HepG2 (cell line): Measurements from ENCODE around the gene KANTR. TPM values are rescaled to one million over a fixed set of nuclear protein-coding genes. Genes with fewer than 3 reads are reported as not detected.

ENCODE experiments used
- ATAC-seq: fragments of 200-7000 bp; cut with Tn5 transposase; 3 replicates; pipeline ENCODE4 v1.9.1; 2020; ENCODE audit warnings: mild to moderate bottlenecking, moderate library complexity
- BruUV-seq: library from RNA; stranded (reverse); fragments of 400-500 nt; replicated peaks from 2 replicates; lab custom pipeline; 2021; lab: Mats Ljungman, UMichigan
- CTCF ChIA-PET: fragments of 300-600 bp; formaldehyde crosslinking; extraction: SDS; loops from one replicate; lab custom pipeline; 2021; ENCODE audit warnings: low total read pairs, inconsistent platforms, low intra/inter-chr PET ratio; lab: Yijun Ruan, JAX
- POLR2A ChIA-PET: fragments of 350-600 bp; sonication (Branson Sonifier 250); formaldehyde crosslinking; loops from one replicate; lab custom pipeline; 2020; ENCODE audit warnings: antibody characterized with exemption, inconsistent platforms; lab: Yijun Ruan, JAX
- DNase-seq: peaks from one replicate; pipeline ENCODE4 v3.0.0-alpha.2; 2015; ENCODE audit warnings: low spot score
- FAIRE-seq: peaks from 3 replicates; lab custom pipeline; 2011; peaks lifted over from hg19 to GRCh38; lab: Jason Lieb, UNC
- H2AFZ ChIP-seq: one replicate; pipeline ENCODE4 v1.6.1; 2011; ENCODE audit warnings: low read length, inconsistent platforms
- H3K27ac ChIP-seq: fragments of 300-600 bp; 3 replicates; pipeline ENCODE4 v1.8.0; 2011; ENCODE audit warnings: mixed run types, mild to moderate bottlenecking, mixed read lengths, low read length, inconsistent platforms; ENCODE audit not compliant: insufficient read depth; ENCODE audit errors: extremely low read length
- H3K27me3 ChIP-seq, 2 experiments: fragments of 200-600 bp in 1 of 2; 2 replicates in 1 of 2; 3 replicates in 1 of 2; pipeline versions ENCODE4 v1.6.0 to v1.8.0; 2011; ENCODE audit warnings: low read length in 2 of 2, mild to moderate bottlenecking in 2 of 2, moderate library complexity in 2 of 2, inconsistent platforms in 1 of 2; ENCODE audit not compliant: insufficient read depth in 2 of 2, control insufficient read depth in 1 of 2
- H3K36me3 ChIP-seq, 2 experiments: fragments of 200-600 bp in 1 of 2; replicated peaks in 1 of 2; 2 replicates in 1 of 2; 3 replicates in 1 of 2; pipeline versions ENCODE4 v1.5.1 to v1.8.0; 2011; ENCODE audit warnings: low read length in 2 of 2, inconsistent platforms in 1 of 2; ENCODE audit not compliant: insufficient read depth in 2 of 2, control insufficient read depth in 1 of 2
- H3K4me1 ChIP-seq: 2 replicates; pipeline ENCODE4 v1.5.1; 2012; ENCODE audit warnings: low read length, inconsistent platforms; ENCODE audit not compliant: insufficient read depth
- H3K4me2 ChIP-seq: 2 replicates; pipeline ENCODE4 v1.6.0; 2011; ENCODE audit warnings: low read depth, low read length, inconsistent platforms
- H3K4me3 ChIP-seq, 3 experiments: fragments of 200-600 bp in 1 of 3; sonication (generic), shearing (Covaris generic) in 1 of 3; replicated peaks in 1 of 3; 2 replicates each; pipeline ENCODE4 v1.5.1; 2011 to 2016; ENCODE audit warnings: low read length in 3 of 3, inconsistent platforms in 2 of 3, low read depth in 2 of 3, mild to moderate bottlenecking in 2 of 3, control low read depth in 1 of 3, mixed read lengths in 1 of 3; ENCODE audit not compliant: insufficient read depth in 1 of 3
- H3K79me2 ChIP-seq: one replicate; pipeline ENCODE4 v1.6.1; 2011; ENCODE audit warnings: low read length, inconsistent platforms; ENCODE audit not compliant: insufficient read depth
- H3K9ac ChIP-seq: 2 replicates; pipeline ENCODE4 v1.6.0; 2011; ENCODE audit warnings: mild to moderate bottlenecking, low read depth, low read length, inconsistent platforms; ENCODE audit not compliant: insufficient read depth
- H3K9me3 ChIP-seq: 2 replicates; pipeline ENCODE4 v1.5.1; 2012; ENCODE audit warnings: mild to moderate bottlenecking, low read length
- H4K20me1 ChIP-seq: 2 replicates; pipeline ENCODE4 v1.6.0; 2011; ENCODE audit warnings: inconsistent platforms, mild to moderate bottlenecking, low read length, moderate library complexity; ENCODE audit not compliant: insufficient read depth
- GABPB1 ChIP-seq: IDR thresholded peaks from 2 replicates; pipeline ENCODE4 v1.6.1; 2016; ENCODE audit warnings: mild to moderate bottlenecking, missing genetic modification reagents, moderate library complexity, missing compliant biosample characterization
- GFI1 ChIP-seq: sonication (generic); formaldehyde crosslinking; IDR thresholded peaks from 2 replicates; pipeline ENCODE4 v1.5.0; 2020; ENCODE audit warnings: missing genetic modification reagents, mild to moderate bottlenecking, borderline replicate concordance
- KDM3A ChIP-seq: IDR thresholded peaks from 2 replicates; pipeline ENCODE4 v1.6.1; 2018; ENCODE audit warnings: low read depth, missing compliant biosample characterization
- PAF1 ChIP-seq: IDR thresholded peaks from 2 replicates; pipeline ENCODE4 v1.6.1; 2016; ENCODE audit warnings: missing genetic modification reagents, missing compliant biosample characterization
- SIN3B ChIP-seq: fragments of 150-350 bp; IDR thresholded peaks from 2 replicates; pipeline ENCODE4 v1.6.1; 2014; ENCODE audit warnings: low read length
- ZNF263 ChIP-seq: sonication (generic); formaldehyde crosslinking; IDR thresholded peaks from 2 replicates; pipeline ENCODE4 v1.4.0; 2020; ENCODE audit warnings: missing genetic modification reagents
- ZNF335 ChIP-seq: sonication (generic); formaldehyde crosslinking; IDR thresholded peaks from 2 replicates; pipeline ENCODE4 v1.4.0; 2020; ENCODE audit warnings: missing genetic modification reagents
- ZNF543 ChIP-seq: sonication (generic); formaldehyde crosslinking; IDR thresholded peaks from 2 replicates; pipeline ENCODE4 v1.4.0; 2020; ENCODE audit warnings: mild to moderate bottlenecking, missing genetic modification reagents
- WGBS: methylation state at CpG from one replicate; pipeline ENCODE4 v1.1.6; 2017; ENCODE audit warnings: low lambda C conversion rate; 5-methylcytosine and 5-hydroxymethylcytosine counted together
- in situ Hi-C: cut with HindIII; loops from 2 replicates; pipeline ENCODE4 v1.10.0; 2017; ENCODE audit warnings: low pct_unique_long_range_greater_than_20kb; ENCODE audit not compliant: extremely low pct_ligation_motif_present
- intact Hi-C: fragments of 100-400 bp; cut with micrococcal nuclease; formaldehyde crosslinking; loops from one replicate; pipeline ENCODE4 v1.10.0; 2022; ENCODE audit not compliant: unreplicated experiment
- polyA plus RNA-seq, 8 experiments: library from polyadenylated mRNA; depleted of rRNA in 3 of 8; stranded (reverse) in 7 of 8; unstranded in 1 of 8; fragments of >200 nt; fragmentation: Illumina TruSeq in 4 of 8; extraction: Trizol in 4 of 8; gene quantifications; 2 replicates each; pipeline versions ENCODE4 v1.2.1 to v1.2.3, GENCODE V29; 2011 to 2016; ENCODE audit warnings: low read depth in 4 of 8, missing spikeins in 1 of 8, mixed read lengths in 1 of 8; ENCODE audit not compliant: insufficient read depth in 1 of 8
- total RNA-seq, 5 experiments: library from RNA; depleted of rRNA; stranded (reverse); fragments of >200 nt; fragmentation: Illumina TruSeq; extraction: Trizol; gene quantifications; 2 replicates each; pipeline ENCODE4 v1.2.3, GENCODE V29; 2016; ENCODE audit warnings: low read depth in 1 of 5
- TF ChIP-seq, protein P1 (sequence below): sonication (generic); formaldehyde crosslinking; IDR thresholded peaks from 2 replicates; pipeline ENCODE4 v1.4.0; 2020; ENCODE audit warnings: missing genetic modification reagents
- TF ChIP-seq, protein P2 (sequence below): sonication (generic); formaldehyde crosslinking; IDR thresholded peaks from 2 replicates; pipeline ENCODE4 v1.5.1; 2020; ENCODE audit warnings: mild to moderate bottlenecking, missing genetic modification reagents, borderline replicate concordance
- TF ChIP-seq, protein P3 (sequence below): IDR thresholded peaks from 2 replicates; pipeline ENCODE4 v1.6.1; 2016; ENCODE audit warnings: missing compliant biosample characterization, missing genetic modification reagents, borderline replicate concordance
- TF ChIP-seq, protein P4 (sequence below): sonication (generic); formaldehyde crosslinking; IDR thresholded peaks from 2 replicates; pipeline ENCODE4 v1.4.0; 2020; ENCODE audit warnings: low read depth, missing genetic modification reagents

Gene KANTR
- total and polyA plus RNA-seq, 2 of the 13 experiments (the other 11 are each of a cell fraction or from before 2014, with no cell fraction given) = 4.4 to 9.0 TPM

DNA sequence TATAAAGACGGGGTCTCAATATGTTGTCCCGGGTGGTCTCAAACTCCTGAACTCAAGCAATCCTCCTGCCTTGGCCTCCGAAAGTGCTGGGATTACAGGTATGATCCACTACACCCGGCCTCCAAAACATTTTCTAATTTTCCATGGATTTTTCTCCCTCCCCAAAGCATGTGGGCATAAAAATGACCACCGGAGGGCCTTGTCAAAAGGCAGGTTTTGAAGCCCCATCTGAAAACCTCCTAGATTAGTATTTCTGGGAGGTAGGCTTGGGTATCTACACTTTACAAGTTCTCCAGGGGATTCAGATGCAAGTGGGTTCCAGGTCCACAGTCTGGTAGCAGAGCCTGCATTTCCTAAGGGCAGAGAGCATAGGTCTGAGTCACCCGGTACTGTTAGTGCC, 46.7 kb upstream of the KANTR start (continued):
- TF ChIP-seq, protein P1, sequence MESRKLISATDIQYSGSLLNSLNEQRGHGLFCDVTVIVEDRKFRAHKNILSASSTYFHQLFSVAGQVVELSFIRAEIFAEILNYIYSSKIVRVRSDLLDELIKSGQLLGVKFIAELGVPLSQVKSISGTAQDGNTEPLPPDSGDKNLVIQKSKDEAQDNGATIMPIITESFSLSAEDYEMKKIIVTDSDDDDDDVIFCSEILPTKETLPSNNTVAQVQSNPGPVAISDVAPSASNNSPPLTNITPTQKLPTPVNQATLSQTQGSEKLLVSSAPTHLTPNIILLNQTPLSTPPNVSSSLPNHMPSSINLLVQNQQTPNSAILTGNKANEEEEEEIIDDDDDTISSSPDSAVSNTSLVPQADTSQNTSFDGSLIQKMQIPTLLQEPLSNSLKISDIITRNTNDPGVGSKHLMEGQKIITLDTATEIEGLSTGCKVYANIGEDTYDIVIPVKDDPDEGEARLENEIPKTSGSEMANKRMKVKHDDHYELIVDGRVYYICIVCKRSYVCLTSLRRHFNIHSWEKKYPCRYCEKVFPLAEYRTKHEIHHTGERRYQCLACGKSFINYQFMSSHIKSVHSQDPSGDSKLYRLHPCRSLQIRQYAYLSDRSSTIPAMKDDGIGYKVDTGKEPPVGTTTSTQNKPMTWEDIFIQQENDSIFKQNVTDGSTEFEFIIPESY (CRISPR knock-in tag) = no peak
- TF ChIP-seq PAF1 (CRISPR knock-in tag) (no peak), ZNF543 (CRISPR knock-in tag) (no peak), ZNF335 (no peak)

DNA sequence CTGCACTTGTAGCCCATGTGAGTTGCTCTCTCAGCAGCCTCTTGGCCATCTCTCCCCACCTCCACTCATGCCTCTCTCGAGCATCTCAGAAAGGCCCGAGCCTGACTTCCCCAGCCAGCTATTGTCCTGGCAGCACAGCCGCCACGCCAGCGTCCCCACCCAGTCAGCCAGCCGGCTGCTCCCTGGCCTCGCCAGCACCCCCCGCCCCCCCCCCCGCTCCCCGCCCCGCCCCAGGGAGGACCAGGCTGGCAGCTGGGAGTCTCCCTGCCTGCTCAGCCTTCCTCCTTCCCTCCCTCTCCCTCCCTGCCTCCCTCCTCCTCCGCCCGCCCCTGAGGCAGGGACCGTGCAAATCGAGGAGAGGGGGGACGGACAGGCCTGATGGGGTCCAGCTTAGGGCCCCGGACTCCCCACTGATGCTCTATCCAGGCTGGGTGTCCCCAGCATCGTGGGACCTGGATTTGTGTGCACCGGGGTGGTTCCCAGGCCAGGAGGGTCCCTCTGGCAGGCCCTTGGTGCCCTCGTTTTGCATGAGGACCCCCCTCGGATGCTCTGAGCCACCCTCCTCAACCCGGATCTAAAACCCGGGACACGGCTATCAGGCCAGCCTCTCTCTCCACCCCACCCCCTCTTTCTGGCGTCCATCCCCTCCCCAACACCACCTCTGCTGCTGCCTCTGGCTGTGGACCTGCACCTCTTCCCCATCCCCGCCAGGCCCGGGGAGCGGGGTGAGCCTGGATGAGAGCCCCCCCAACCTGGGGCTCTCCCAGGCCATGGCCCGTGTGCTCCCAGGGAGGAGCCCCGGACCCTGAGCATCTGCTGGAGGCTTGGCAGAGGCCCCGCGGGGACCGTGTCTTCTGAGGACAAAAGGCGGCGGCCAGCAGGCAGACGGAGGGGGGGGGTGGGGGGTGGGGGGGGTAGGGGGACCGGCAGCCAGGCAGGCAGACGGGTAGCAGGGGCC, 45.5 kb upstream of the KANTR start, which contains the start of gene GPR173:
GPR173 (plus strand) TSS at position 621 of the 958 bp plus-strand sequence. CDS start 27,833 bp downstream, outside the sequence.
- ATAC-seq (no peak), FAIRE-seq (no peak)
- in situ Hi-C loops = no loop called here

More for the DNA sequence above, 45.5 kb upstream of the KANTR start, which contains the start of gene GPR173:
- Histone ChIP-seq H3K9me3 (no peaks in the 10 kb centered on the region), H3K27me3 (no peaks in the 10 kb centered on the region), H3K4me3 (peak within 1 kb of the TSS in 2 of 3 experiments; percentile 16 to 23; a peak in 2 of 6 replicates), H3K36me3 (no peaks in the 10 kb centered on the region), H3K4me1 (no peaks in the 10 kb centered on the region), H2AFZ (no peak within 1 kb of the TSS)
- POLR2A ChIA-PET = no interaction called here
- BruUV-seq = no TSS peak
- no peak for DNase-seq
- WGBS = 0% methylated on average over 4 of the region's 38 CpGs
- TF ChIP-seq KDM3A (CRISPR knock-in tag) (no peak), GABPB1 (CRISPR knock-in tag) (peak; percentile 32; the same call in 1 of the 2 replicates), GFI1 (CRISPR knock-in tag) (no peak), SIN3B (no peak), ZNF263 (CRISPR knock-in tag) (0 out of 2 replicates have a peak, but pooled peaks have one; percentile 15)
- TF ChIP-seq, protein P2, sequence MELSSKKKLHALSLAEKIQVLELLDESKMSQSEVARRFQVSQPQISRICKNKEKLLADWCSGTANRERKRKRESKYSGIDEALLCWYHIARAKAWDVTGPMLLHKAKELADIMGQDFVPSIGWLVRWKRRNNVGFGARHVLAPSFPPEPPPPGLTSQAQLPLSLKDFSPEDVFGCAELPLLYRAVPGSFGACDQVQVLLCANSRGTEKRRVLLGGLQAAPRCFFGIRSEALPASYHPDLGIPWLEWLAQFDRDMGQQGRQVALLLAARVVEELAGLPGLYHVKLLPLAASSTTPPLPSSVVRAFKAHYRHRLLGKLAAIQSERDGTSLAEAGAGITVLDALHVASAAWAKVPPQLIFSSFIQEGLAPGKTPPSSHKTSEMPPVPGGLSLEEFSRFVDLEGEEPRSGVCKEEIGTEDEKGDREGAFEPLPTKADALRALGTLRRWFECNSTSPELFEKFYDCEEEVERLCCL (CRISPR knock-in tag) = no peak
- TF ChIP-seq, protein P3, sequence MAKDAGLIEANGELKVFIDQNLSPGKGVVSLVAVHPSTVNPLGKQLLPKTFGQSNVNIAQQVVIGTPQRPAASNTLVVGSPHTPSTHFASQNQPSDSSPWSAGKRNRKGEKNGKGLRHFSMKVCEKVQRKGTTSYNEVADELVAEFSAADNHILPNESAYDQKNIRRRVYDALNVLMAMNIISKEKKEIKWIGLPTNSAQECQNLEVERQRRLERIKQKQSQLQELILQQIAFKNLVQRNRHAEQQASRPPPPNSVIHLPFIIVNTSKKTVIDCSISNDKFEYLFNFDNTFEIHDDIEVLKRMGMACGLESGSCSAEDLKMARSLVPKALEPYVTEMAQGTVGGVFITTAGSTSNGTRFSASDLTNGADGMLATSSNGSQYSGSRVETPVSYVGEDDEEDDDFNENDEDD = no peak
- TF ChIP-seq, protein P4, sequence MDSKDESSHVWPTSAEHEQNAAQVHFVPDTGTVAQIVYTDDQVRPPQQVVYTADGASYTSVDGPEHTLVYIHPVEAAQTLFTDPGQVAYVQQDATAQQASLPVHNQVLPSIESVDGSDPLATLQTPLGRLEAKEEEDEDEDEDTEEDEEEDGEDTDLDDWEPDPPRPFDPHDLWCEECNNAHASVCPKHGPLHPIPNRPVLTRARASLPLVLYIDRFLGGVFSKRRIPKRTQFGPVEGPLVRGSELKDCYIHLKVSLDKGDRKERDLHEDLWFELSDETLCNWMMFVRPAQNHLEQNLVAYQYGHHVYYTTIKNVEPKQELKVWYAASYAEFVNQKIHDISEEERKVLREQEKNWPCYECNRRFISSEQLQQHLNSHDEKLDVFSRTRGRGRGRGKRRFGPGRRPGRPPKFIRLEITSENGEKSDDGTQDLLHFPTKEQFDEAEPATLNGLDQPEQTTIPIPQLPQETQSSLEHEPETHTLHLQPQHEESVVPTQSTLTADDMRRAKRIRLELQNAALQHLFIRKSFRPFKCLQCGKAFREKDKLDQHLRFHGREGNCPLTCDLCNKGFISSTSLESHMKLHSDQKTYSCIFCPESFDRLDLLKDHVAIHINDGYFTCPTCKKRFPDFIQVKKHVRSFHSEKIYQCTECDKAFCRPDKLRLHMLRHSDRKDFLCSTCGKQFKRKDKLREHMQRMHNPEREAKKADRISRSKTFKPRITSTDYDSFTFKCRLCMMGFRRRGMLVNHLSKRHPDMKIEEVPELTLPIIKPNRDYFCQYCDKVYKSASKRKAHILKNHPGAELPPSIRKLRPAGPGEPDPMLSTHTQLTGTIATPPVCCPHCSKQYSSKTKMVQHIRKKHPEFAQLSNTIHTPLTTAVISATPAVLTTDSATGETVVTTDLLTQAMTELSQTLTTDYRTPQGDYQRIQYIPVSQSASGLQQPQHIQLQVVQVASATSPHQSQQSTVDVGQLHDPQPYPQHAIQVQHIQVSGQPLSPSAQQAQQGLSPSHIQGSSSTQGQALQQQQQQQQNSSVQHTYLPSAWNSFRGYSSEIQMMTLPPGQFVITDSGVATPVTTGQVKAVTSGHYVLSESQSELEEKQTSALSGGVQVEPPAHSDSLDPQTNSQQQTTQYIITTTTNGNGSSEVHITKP = peak; percentile 85
- TF ChIP-seq, all 625 proteins: peak for 3
- Histone ChIP-seq H4K20me1 (no peaks in the 10 kb centered on the region), H3K4me2 (no peak within 1 kb of the TSS), H3K9ac (no peak within 1 kb of the TSS), H3K27ac (no peak within 1 kb of the TSS), H3K79me2 (no peaks in the 10 kb centered on the region)
- intact Hi-C loops = loop anchor here (2.0 kb wide), 1 partner anchor 52 kb away; no protein-coding TSS in a partner anchor
- CTCF ChIA-PET = no interaction called here
